CD14-positive monocyte (primary cell): ENCODE measurements around the gene FBXL22. TPM values are rescaled to one million over a fixed set of nuclear protein-coding genes. Genes with fewer than 3 reads are reported as not detected.
A peak's percentile ranks its signal among the peaks of the same experiment; 100 is the strongest.

Experiments
- DNase-seq, 3 donors: peaks; one replicate each; pipeline ENCODE4 v3.0.0-alpha.2; 2011 to 2022
- H2AFZ ChIP-seq: 2 replicates; pipeline ENCODE4 v1.6.0; 2012; ENCODE audit warnings: mild to moderate bottlenecking, low read depth, low read length, inconsistent platforms; ENCODE audit not compliant: insufficient read depth, poor library complexity, severe bottlenecking
- H3K27ac ChIP-seq, 2 donors: 1 replicate in 1 of 2; 2 replicates in 1 of 2; pipeline ENCODE4 v1.5.1; 2012 to 2013; ENCODE audit warnings: low read length in 2 of 2, control low read depth in 1 of 2, inconsistent platforms in 1 of 2, low read depth in 1 of 2, mild to moderate bottlenecking in 1 of 2
- H3K27me3 ChIP-seq, 2 donors: one replicate each; pipeline versions ENCODE4 v1.6.0 to v1.6.1; 2011 to 2013; ENCODE audit warnings: low read length in 2 of 2; ENCODE audit not compliant: control insufficient read depth in 2 of 2, insufficient read depth in 2 of 2
- H3K36me3 ChIP-seq, 2 donors: replicated peaks in 1 of 2; 1 replicate in 1 of 2; 2 replicates in 1 of 2; pipeline versions ENCODE4 v1.5.1 to v1.6.1; 2012 to 2013; ENCODE audit warnings: low read length in 2 of 2, control low read depth in 1 of 2, inconsistent platforms in 1 of 2, mild to moderate bottlenecking in 1 of 2; ENCODE audit not compliant: insufficient read depth in 2 of 2, control insufficient read depth in 1 of 2
- H3K4me1 ChIP-seq, 2 donors: 1 replicate in 1 of 2; 2 replicates in 1 of 2; pipeline versions ENCODE4 v1.5.1 to v1.6.1; 2012 to 2013; ENCODE audit warnings: low read length in 2 of 2, control low read depth in 1 of 2, inconsistent platforms in 1 of 2, mild to moderate bottlenecking in 1 of 2, moderate library complexity in 1 of 2; ENCODE audit not compliant: insufficient read depth in 2 of 2, control insufficient read depth in 1 of 2
- H3K4me2 ChIP-seq: replicated peaks from 2 replicates; pipeline ENCODE3; 2012; ENCODE audit warnings: low read length, moderate library complexity, mild to moderate bottlenecking; ENCODE audit not compliant: poor library complexity, severe bottlenecking; ENCODE audit errors: extremely low read depth
- H3K4me3 ChIP-seq, 3 experiments: fragments of 200-600 bp in 1 of 3; sonication (generic) in 1 of 3; replicated peaks in 1 of 3; 1 replicate in 2 of 3; 2 replicates in 1 of 3; pipeline ENCODE4 v1.5.1; 2011 to 2013; ENCODE audit warnings: low read length in 3 of 3, mild to moderate bottlenecking in 3 of 3, control low read depth in 2 of 3, low read depth in 2 of 3, inconsistent platforms in 1 of 3, moderate library complexity in 1 of 3
- H3K79me2 ChIP-seq: 2 replicates; pipeline ENCODE4 v1.6.0; 2012; ENCODE audit warnings: mild to moderate bottlenecking, control low read depth, inconsistent platforms, low read length, moderate library complexity; ENCODE audit not compliant: insufficient read depth
- H3K9ac ChIP-seq: 2 replicates; pipeline ENCODE4 v1.6.0; 2017; ENCODE audit warnings: low read length, mild to moderate bottlenecking; ENCODE audit not compliant: insufficient read depth, poor library complexity, severe bottlenecking
- H3K9me3 ChIP-seq, 2 donors: replicated peaks in 1 of 2; 1 replicate in 1 of 2; 2 replicates in 1 of 2; pipeline versions ENCODE4 v1.5.1 to v1.6.1; 2012 to 2013; ENCODE audit warnings: low read length in 2 of 2, control low read depth in 1 of 2; ENCODE audit not compliant: control insufficient read depth in 1 of 2, insufficient read depth in 1 of 2
- H4K20me1 ChIP-seq: 2 replicates; pipeline ENCODE4 v1.6.0; 2012; ENCODE audit warnings: mild to moderate bottlenecking, low read length, control low read depth, moderate library complexity; ENCODE audit not compliant: insufficient read depth
- H3K27ac Mint-ChIP-seq, 7 donors: one replicate each; pipeline ENCODE4 v1.8.0; 2020; ENCODE audit warnings: mild to moderate bottlenecking in 7 of 7, mixed read lengths in 7 of 7, moderate library complexity in 6 of 7, inconsistent platforms in 2 of 7
- H3K27me3 Mint-ChIP-seq, 3 donors: one replicate each; pipeline ENCODE4 v1.8.0; 2021 to 2022; ENCODE audit warnings: low read depth in 3 of 3, mild to moderate bottlenecking in 3 of 3, mixed read lengths in 3 of 3, moderate library complexity in 3 of 3, inconsistent platforms in 1 of 3
- H3K36me3 Mint-ChIP-seq, 2 donors: one replicate each; pipeline ENCODE4 v1.8.0; 2020; ENCODE audit warnings: mixed read lengths in 2 of 2, inconsistent platforms in 1 of 2, mild to moderate bottlenecking in 1 of 2
- H3K4me1 Mint-ChIP-seq: one replicate; pipeline ENCODE4 v1.8.0; 2020; ENCODE audit warnings: mild to moderate bottlenecking, mixed read lengths
- H3K4me3 Mint-ChIP-seq, 2 donors: one replicate each; pipeline ENCODE4 v1.8.0; 2020; ENCODE audit warnings: mild to moderate bottlenecking in 2 of 2, mixed read lengths in 2 of 2, moderate library complexity in 1 of 2
- H3K9me3 Mint-ChIP-seq, 7 donors: one replicate each; pipeline ENCODE4 v1.8.0; 2020 to 2022; ENCODE audit warnings: mixed read lengths in 7 of 7, mild to moderate bottlenecking in 6 of 7, moderate library complexity in 6 of 7, inconsistent platforms in 2 of 7
- WGBS: methylation state at CpG from one replicate; pipeline ENCODE4 v1.1.5; 2013; ENCODE audit warnings: missing lambda C conversion rate; ENCODE audit not compliant: insufficient coverage; 5-methylcytosine and 5-hydroxymethylcytosine counted together
- intact Hi-C, 2 donors: fragments of 100-400 bp; cut with micrococcal nuclease; formaldehyde crosslinking; loops; one replicate each; pipeline versions ENCODE4 v1.15.0 to v1.15.1; 2023
- polyA plus RNA-seq, 3 donors: library from polyadenylated mRNA; depleted of rRNA in 1 of 3; unstranded in 2 of 3; stranded (reverse) in 1 of 3; fragments of 300-500 nt in 2 of 3; fragments of >200 nt in 1 of 3; fragmentation: Illumina TruSeq in 2 of 3; gene quantifications; 1 replicate in 2 of 3; 2 replicates in 1 of 3; pipeline ENCODE4 v1.2.3, GENCODE V29; 2012 to 2021
- TF ChIP-seq, protein P1 (sequence below): fragments of 200-600 bp; IDR thresholded peaks from one replicate; pipeline ENCODE4 v1.8.0; 2022; ENCODE audit warnings: antibody characterized with exemption, mild to moderate bottlenecking

FBXL22 gene
- polyA plus RNA-seq, 3 donors, result 0.04 TPM; not detected in 2

DNA sequence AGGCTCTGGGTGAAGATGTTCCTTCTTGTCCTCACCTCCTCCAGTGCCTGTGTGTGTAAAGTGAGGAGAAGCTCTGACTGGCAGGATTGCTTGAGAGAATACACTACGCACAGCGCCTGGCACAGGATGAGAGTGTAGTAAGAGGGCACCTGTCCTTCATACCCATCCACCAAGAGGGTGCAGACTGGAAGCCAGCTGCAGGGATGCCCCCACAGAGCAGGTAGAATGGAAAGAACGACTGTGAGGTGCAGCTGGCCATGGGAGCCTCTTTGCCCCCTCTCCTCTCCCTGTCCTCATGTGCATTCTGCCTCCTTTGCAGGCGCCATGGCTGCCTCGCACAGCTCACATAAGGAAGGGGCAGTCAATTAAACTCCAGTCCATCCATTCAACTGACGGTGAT is 12.3 kb downstream of the FBXL22 start:
- Histone ChIP-seq H3K9ac (no peak overlapping the region), H2AFZ (no peak overlapping the region), H3K36me3 (peaks cover 52 to 66% of the 10 kb centered on the region in 2 donors), H3K9me3 (no peaks in the 10 kb centered on the region), H4K20me1 (peaks cover 29% of the 10 kb centered on the region), H3K27ac (no peak overlapping the region), H3K27me3 (no peaks in the 10 kb centered on the region), H3K4me1 (peaks cover 16 to 22% of the 10 kb centered on the region in 2 donors), H3K79me2 (no peaks in the 10 kb centered on the region), H3K4me3 (no peak overlapping the region), H3K4me2 (no peak overlapping the region)
- no peaks in the 10 kb centered on the region for H3K9me3 Mint-ChIP-seq
- peaks cover 58 to 75% of the 10 kb centered on the region in 2 donors for H3K36me3 Mint-ChIP-seq
- DNase-seq, result no peak
- WGBS, result 50% methylated on average over 1 of the region's 6 CpGs
- H3K27me3 Mint-ChIP-seq, result no peaks in the 10 kb centered on the region
- intact Hi-C loops, result no loop called here
- peaks cover 23% of the 10 kb centered on the region for H3K4me1 Mint-ChIP-seq
- H3K27ac Mint-ChIP-seq, result peak overlapping the region in 1 of 7 donors; percentile 46
- TF ChIP-seq, protein P1, sequence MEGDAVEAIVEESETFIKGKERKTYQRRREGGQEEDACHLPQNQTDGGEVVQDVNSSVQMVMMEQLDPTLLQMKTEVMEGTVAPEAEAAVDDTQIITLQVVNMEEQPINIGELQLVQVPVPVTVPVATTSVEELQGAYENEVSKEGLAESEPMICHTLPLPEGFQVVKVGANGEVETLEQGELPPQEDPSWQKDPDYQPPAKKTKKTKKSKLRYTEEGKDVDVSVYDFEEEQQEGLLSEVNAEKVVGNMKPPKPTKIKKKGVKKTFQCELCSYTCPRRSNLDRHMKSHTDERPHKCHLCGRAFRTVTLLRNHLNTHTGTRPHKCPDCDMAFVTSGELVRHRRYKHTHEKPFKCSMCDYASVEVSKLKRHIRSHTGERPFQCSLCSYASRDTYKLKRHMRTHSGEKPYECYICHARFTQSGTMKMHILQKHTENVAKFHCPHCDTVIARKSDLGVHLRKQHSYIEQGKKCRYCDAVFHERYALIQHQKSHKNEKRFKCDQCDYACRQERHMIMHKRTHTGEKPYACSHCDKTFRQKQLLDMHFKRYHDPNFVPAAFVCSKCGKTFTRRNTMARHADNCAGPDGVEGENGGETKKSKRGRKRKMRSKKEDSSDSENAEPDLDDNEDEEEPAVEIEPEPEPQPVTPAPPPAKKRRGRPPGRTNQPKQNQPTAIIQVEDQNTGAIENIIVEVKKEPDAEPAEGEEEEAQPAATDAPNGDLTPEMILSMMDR, result no peak
- no peak overlapping the region for H3K4me3 Mint-ChIP-seq

DNA sequence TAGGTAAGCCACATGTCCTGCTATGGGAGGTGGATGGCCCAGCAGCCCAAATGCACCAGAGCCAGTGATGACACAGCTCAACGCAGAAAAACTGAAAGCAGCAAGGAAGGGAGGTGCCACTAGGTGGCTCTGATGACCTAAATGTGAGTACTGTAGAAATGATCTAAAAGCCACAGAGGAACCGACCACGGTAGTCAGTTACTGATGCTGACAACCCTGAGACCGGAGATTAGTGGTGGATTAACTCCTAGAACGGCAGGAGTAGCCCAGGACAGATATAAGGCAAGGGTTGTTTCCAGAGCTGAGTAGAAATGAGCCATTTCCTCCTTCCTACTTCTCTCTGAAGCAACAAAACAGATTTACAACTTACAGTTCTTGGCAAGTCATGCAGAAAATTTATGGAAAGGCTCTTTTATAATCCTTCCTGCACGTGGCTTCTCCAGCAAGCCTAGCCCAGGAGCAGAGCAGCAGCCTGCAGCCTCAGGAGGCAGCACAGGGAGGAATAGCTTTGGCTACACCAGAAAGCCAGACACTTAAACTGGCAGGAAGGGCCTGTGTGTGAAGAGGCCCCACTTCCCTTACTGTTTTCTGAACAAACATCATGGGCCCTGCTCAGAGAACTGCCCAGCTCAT is 13.1 kb downstream of the FBXL22 start:
- peaks cover 26% of the 10 kb centered on the region for H4K20me1 ChIP-seq
- H3K36me3 Mint-ChIP-seq, result peaks cover 64 to 78% of the 10 kb centered on the region in 2 donors
- H3K4me1 Mint-ChIP-seq, result peaks cover 23% of the 10 kb centered on the region
- H3K27me3 ChIP-seq, result no peaks in the 10 kb centered on the region
- intact Hi-C loops, result no loop called here
- peaks cover 16 to 22% of the 10 kb centered on the region in 2 donors for H3K4me1 ChIP-seq
- H3K27ac ChIP-seq, result peak overlapping the region; percentile 39 to 72
- no peaks in the 10 kb centered on the region for H3K9me3 ChIP-seq
- no peak overlapping the region for H3K4me3 Mint-ChIP-seq
- no peaks in the 10 kb centered on the region for H3K9me3 Mint-ChIP-seq
- H3K27me3 Mint-ChIP-seq, result peaks cover 0 to 2% (median 0%) of the 10 kb centered on the region in 3 donors
- peak; percentile 42 to 49 (median 48) for DNase-seq
- H3K79me2 ChIP-seq, result no peaks in the 10 kb centered on the region
- TF ChIP-seq, protein P1, result peak; percentile 78
- H3K9ac ChIP-seq, result no peak overlapping the region
- H3K36me3 ChIP-seq, result peaks cover 60 to 75% of the 10 kb centered on the region in 2 donors
- peak overlapping the region; percentile 44 to 87 (median 78) for H3K27ac Mint-ChIP-seq
- 6% methylated on average over 2 of the region's 6 CpGs for WGBS
- H2AFZ ChIP-seq, result no peak overlapping the region
- H3K4me3 ChIP-seq, result no peak overlapping the region
- no peak overlapping the region for H3K4me2 ChIP-seq
